ENCODE data around the gene MAP3K20.
"Not testable (repeated sequence)": the region's sequence is repeated elsewhere in the genome, so short reads cannot be mapped to it uniquely, and the experiment has no call there.

The MAP3K20 gene

DNA sequence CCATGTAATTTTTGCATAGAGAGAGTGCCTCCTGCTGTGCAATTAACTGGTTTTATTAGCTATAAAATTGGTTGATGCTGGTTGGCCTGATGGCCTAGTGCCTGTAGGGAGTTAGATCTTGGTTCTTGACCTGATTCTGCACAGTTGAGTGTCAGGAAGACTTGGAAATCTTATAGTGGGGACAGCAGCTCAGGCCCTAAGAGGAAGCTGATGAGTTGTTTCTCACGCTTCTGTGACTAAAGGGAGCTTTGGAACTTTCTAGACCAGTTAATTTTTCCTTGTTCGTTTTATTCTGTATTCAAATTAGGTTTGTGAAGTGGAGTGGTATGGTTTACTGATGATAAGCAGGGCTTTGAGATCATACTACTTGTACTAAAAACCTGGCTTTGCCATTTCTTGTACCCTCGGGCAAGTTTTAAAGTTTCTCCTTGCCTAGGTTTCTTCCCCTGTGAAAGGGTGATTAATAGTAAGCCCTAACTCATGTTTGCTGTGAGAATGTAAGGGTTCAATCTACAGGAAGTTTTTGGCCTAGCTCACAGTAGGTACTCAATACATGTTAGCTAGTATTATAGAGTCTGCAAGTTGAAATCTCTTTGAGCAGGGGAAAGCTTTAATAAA is 82.1 kb downstream of the MAP3K20 start:
- TF ChIP-seq, protein P1, sequence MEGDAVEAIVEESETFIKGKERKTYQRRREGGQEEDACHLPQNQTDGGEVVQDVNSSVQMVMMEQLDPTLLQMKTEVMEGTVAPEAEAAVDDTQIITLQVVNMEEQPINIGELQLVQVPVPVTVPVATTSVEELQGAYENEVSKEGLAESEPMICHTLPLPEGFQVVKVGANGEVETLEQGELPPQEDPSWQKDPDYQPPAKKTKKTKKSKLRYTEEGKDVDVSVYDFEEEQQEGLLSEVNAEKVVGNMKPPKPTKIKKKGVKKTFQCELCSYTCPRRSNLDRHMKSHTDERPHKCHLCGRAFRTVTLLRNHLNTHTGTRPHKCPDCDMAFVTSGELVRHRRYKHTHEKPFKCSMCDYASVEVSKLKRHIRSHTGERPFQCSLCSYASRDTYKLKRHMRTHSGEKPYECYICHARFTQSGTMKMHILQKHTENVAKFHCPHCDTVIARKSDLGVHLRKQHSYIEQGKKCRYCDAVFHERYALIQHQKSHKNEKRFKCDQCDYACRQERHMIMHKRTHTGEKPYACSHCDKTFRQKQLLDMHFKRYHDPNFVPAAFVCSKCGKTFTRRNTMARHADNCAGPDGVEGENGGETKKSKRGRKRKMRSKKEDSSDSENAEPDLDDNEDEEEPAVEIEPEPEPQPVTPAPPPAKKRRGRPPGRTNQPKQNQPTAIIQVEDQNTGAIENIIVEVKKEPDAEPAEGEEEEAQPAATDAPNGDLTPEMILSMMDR (IDR thresholded peaks at IDR 0.05; ENCODE audit: low read depth, low read length, missing control alignments), result no peak
- no peak overlapping the region for H3K4me3 ChIP-seq (ENCODE audit: low read depth, low read length)
- DNase-seq (ENCODE audit: low read depth), result no peak

DNA sequence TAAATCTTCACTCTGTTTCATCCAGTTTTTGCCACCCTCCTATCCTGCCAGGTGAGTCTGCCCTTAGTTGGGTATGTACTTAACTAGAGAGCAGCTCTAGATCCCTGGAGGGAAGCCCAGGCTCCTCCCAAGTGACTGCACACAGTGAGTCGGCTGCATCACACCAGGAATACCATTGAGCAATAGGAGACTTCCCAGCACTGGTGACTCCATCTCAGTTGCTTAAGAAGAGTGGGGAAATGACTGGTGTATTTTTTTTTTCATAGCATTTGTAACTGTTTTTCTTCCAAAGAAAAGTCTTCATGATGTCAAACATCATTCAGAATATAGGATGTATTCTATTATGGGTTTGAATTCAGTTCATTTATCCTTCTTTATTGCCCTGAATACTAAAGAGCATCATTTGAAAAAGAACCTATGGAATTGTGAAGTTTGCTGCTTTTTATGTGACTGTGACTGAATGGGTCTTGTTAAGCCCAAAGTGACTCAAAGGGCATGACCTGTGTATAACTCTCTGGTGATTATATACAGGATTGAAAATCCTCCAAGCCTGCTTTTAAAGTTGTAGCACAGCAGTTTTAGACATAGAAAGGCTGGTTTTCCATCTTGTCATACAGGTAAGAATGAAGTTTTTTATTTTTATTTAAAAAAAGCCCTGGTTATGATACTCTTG is 84.3 kb downstream of the MAP3K20 start:
- no peak overlapping the region for H3K4me3 ChIP-seq (ENCODE audit: low read depth, low read length)
- no peak for DNase-seq (ENCODE audit: low read depth)
- TF ChIP-seq, protein P1 (IDR thresholded peaks at IDR 0.05; ENCODE audit: low read depth, low read length, missing control alignments), result no peak

DNA sequence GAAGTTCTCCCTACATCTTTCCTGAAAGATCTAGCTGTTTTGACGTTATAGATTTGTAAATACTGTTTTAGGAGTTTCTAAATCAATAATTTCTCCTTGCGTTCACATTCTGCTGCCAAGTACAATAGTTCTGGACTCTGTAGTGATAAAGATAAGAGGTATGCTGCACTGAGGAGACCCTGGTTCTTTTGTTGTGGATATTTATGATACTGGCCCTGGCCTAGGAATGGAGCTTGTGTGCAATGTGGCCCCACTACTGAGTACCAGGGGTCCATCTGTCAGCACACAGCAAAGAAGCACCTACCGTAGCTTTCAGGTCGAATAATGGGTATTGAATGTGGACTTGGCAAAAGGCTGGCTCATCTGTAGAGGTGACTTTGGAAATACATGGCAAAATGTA is 85.0 kb downstream of the MAP3K20 start:
- H3K4me3 ChIP-seq (ENCODE audit: low read depth, low read length), result no peak overlapping the region
- TF ChIP-seq, protein P1 (IDR thresholded peaks at IDR 0.05; ENCODE audit: low read depth, low read length, missing control alignments), result no peak
- no peak for DNase-seq (ENCODE audit: low read depth)

DNA sequence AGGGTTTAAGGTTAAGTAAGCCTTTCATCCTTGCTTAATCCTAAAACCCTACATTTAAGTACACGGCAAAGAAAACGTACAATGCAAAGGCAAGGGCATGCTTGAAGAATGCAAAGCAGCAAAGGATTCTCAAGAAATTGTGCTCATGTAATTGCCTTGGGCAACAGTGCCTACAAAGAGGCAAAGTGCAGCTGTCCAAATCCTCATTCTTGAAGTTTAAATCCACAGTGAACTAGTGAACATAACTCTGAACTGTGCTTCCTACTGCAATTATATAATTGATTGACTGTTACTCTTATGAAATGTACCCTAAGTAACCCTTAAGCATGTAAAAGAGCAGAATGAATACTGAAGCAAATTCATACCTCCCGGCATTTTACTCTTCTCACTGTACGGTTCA is 85.4 kb downstream of the MAP3K20 start:
- no peak overlapping the region for H3K4me3 ChIP-seq (ENCODE audit: low read depth, low read length)
- DNase-seq (ENCODE audit: low read depth), result no peak
- TF ChIP-seq, protein P1 (IDR thresholded peaks at IDR 0.05; ENCODE audit: low read depth, low read length, missing control alignments), result no peak

DNA sequence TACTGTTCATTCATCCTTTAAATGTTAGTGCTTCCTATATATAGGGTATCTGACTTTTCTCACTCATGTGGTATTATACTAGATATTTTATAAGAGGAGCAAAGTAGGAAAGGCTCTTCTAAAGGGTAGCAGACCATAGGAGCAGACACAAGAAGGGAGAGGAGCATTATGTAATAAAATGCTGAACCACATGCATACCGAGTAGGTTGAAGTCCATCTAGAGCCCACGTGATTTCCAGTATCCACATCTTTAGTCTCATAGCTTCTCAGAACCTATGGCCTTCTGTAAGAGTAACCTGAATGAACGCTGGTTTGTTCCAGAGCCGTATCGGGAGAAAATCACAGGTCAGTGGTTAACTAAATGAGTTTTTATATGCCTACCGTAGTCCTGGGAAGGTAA is 85.9 kb downstream of the MAP3K20 start:
- no peak overlapping the region for H3K4me3 ChIP-seq (ENCODE audit: low read depth, low read length)
- TF ChIP-seq, protein P1 (IDR thresholded peaks at IDR 0.05; ENCODE audit: low read depth, low read length, missing control alignments), result no peak
- no peak for DNase-seq (ENCODE audit: low read depth)

DNA sequence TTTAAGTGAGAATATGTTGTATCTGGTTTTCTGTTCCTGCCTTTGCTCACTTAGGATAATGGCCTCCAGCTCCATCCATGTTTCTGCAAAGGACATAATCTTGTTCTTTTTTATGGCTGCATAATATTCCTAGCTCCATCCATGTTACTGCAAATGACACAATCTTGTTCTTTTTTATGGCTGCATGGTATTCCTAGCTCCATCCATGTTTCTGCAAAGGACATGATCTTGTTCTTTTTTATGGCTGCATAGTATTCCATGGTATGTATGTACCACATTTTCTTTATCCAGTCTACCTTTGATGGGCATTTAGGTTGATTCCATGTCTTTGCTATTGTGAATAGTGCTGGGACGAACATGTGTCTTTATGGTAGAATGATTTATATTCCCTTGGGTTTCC is 87.7 kb downstream of the MAP3K20 start:
- not testable (repeated sequence) for DNase-seq (ENCODE audit: low read depth); H3K4me3 ChIP-seq (ENCODE audit: low read depth, low read length)

DNA sequence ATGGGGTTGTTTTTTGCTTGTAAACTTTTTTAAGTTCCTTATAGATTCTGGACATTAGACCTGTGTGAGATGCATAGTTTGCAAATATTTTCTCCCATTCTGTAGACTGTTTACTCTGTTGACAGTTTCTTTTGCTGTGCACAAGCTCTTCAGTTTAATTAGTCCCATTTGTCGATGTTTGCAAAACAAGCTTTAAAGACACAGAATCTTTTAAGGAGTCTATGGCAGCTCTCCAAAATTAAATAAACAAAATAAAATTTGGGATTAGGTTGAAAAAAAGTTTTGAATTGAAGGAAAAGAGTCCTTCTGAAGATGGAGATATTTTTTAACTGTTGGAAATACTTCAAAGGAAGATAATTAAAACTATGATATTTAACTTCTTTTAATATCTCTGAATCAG is 88.8 kb downstream of the MAP3K20 start:
- H3K4me3 ChIP-seq (ENCODE audit: low read depth, low read length), result no peak overlapping the region
- DNase-seq (ENCODE audit: low read depth), result no peak
- TF ChIP-seq, protein P1 (IDR thresholded peaks at IDR 0.05; ENCODE audit: low read depth, low read length, missing control alignments), result no peak

All from GM12864 (cell line).